SH-SY5Y (cell line): Measurements from ENCODE around the gene GIGYF2.

Source experiments
- GATA2 ChIP-seq: IDR thresholded peaks from 2 replicates; pipeline ENCODE4 v1.6.1; 2011; ENCODE audit warnings: mild to moderate bottlenecking, low read depth, low read length
- GATA3 ChIP-seq: IDR thresholded peaks from 2 replicates; pipeline ENCODE4 v1.6.1; 2011; ENCODE audit warnings: low read depth, mild to moderate bottlenecking, low read length, moderate library complexity

DNA sequence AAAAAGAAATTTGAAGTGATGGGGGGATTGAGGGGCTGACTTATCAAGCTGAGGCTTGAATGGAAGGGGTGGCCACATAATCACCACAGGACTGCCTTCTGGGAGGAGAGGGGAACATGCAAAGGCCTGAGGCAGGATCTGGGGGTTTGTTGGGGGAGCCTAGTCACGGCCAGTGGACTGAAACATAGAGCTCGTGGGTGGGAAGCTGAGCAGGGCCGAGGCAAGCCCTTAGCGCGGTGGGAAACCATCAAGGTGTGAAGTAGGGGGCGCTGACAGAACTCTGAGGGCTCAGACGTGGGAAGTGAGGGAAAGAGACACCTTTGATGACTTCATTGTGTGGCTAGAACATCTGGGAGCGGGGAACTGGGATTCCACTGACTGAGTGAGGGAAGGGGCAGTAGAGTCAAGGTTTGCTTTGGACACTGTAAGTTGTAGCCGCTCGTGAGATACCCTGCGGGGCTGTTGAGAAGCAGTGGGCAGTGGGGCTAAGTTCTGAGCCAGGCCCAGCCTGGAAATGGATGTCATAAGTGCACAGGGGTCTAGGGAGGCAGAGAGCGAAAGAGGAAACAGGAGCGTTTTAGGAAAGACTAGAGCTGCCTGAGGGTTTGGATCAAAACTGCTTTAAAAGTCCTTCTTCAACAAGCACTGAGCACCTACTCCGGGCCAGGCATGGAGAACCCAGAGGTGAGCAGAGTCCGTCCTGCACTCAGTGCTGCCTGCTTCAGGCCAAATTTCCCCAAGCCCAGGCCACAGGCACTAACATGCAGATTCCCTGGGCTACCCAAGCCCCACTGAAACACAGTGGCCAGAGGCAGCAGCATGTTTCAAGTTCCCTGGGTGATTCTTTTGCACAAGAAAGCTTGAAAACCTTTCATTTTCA is 172.2 kb downstream of the GIGYF2 start:
- TF ChIP-seq GATA3 (no peak), GATA2 (no peak)
